ENCODE data around the gene GPATCH2L. TPM values are rescaled to one million over a fixed set of nuclear protein-coding genes. Genes with fewer than 3 reads are reported as not detected.

The GPATCH2L gene
- total RNA-seq, 3 donors from 2014 or later = 45.6 to 74.6 (median 61.6) TPM

DNA sequence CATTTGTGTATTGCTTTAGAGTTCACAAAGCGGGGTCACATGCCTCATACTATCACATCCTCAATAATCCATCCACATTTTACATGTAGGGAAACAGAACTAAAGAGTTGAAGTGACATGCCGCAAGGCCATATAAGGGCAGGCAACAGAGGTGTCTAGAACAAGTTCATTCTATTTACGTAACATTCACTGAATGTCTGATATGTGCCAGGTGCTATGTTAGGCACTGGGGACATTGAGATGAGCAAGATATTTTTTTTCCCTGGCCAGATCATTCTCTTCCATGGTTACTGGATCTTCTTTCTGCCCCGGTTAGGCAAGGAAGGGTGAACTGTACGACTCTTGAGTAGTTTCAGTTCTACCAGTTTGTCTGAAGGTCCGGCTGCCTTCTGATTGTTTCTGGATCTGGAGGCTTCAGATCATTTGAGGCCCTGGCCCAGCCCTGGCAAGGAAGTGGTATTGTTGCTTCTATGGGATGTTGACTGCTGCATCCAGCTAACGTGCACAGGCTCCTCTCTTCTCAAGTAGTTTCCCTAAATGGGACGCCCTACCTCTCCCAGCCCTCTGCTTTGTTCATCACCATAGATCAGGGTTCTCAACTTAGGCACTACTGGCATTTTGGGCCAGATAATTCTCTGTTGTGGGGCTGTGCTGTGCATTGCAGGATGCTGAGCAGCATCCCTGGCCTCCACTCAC lies 12.1 kb downstream of the GPATCH2L start:
- H3K4me3 ChIP-seq = no peak overlapping the region
- H3K27ac ChIP-seq = no peak overlapping the region
- H3K36me3 ChIP-seq = peaks cover 16% of the 10 kb centered on the region
- DNase-seq (ENCODE audit: low spot score in 2 of 2) = no peak
- TF ChIP-seq, protein P1, sequence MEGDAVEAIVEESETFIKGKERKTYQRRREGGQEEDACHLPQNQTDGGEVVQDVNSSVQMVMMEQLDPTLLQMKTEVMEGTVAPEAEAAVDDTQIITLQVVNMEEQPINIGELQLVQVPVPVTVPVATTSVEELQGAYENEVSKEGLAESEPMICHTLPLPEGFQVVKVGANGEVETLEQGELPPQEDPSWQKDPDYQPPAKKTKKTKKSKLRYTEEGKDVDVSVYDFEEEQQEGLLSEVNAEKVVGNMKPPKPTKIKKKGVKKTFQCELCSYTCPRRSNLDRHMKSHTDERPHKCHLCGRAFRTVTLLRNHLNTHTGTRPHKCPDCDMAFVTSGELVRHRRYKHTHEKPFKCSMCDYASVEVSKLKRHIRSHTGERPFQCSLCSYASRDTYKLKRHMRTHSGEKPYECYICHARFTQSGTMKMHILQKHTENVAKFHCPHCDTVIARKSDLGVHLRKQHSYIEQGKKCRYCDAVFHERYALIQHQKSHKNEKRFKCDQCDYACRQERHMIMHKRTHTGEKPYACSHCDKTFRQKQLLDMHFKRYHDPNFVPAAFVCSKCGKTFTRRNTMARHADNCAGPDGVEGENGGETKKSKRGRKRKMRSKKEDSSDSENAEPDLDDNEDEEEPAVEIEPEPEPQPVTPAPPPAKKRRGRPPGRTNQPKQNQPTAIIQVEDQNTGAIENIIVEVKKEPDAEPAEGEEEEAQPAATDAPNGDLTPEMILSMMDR (IDR thresholded peaks at IDR 0.05) = no peak
- intact Hi-C loops (cut with DNase I; ENCODE audit: low total_unique reads) = no loop called here
- H3K4me1 ChIP-seq = no peaks in the 10 kb centered on the region
- no peaks in the 10 kb centered on the region for H3K9me3 ChIP-seq
- H3K27me3 ChIP-seq = no peaks in the 10 kb centered on the region

DNA sequence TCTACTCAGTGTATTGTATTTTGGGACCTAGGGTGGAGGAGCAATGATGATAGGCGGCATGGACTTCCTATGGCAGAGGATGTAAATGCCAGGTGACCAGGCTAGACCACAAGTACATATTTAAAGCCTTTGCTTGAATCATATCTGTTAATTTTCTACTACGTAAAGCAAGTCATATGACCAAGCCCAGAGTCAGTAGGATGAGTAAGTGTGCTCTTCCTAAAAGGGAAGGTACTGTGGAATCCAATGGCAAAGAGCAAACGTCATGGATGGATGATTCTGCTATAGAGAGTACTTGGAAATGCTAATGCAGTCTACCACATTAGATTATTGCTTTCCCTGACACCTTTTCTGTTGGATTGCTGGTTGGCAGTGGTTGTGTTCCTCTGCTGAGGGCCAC lies 16.8 kb downstream of the GPATCH2L start:
- Histone ChIP-seq H3K27ac (no peak overlapping the region), H3K9me3 (no peaks in the 10 kb centered on the region), H3K27me3 (no peaks in the 10 kb centered on the region), H3K4me3 (no peak overlapping the region), H3K36me3 (peaks cover 9% of the 10 kb centered on the region), H3K4me1 (no peaks in the 10 kb centered on the region)
- no peak for DNase-seq (ENCODE audit: low spot score in 2 of 2)
- no peak for TF ChIP-seq POLR2A (IDR thresholded peaks at IDR 0.05)
- no peak for TF ChIP-seq POLR2AphosphoS5 (IDR thresholded peaks at IDR 0.05)
- TF ChIP-seq, protein P1 (IDR thresholded peaks at IDR 0.05) = no peak
- intact Hi-C loops (cut with DNase I; ENCODE audit: low total_unique reads) = no loop called here

DNA sequence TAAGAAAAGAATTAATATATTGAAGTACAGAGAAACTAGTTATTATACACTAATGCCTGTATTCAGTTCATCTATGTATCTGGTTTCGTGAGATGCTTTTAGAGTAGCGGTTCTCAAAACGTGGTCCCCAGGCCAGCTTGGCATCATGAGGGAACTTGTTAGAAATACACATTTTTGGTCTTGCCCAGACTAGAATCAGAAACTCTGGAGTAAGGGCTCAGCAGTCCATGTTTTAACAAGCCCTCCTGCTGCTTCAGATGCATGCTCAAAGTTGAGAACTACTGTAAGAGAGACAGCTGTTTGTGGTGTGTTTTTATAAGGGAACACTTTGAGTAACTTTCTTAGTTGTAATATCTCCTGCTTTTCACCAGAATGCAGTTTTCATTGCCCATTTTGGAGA lies 18.1 kb downstream of the GPATCH2L start:
- no peak overlapping the region for H3K4me3 ChIP-seq
- no peaks in the 10 kb centered on the region for H3K9me3 ChIP-seq
- DNase-seq (ENCODE audit: low spot score in 2 of 2) = no peak
- H3K27me3 ChIP-seq = no peaks in the 10 kb centered on the region
- TF ChIP-seq POLR2A (IDR thresholded peaks at IDR 0.05) (no peak), POLR2AphosphoS5 (IDR thresholded peaks at IDR 0.05) (no peak)
- TF ChIP-seq, protein P1 (IDR thresholded peaks at IDR 0.05) = no peak
- H3K4me1 ChIP-seq = no peaks in the 10 kb centered on the region
- no peak overlapping the region for H3K27ac ChIP-seq
- peaks cover 9% of the 10 kb centered on the region for H3K36me3 ChIP-seq
- intact Hi-C loops (cut with DNase I; ENCODE audit: low total_unique reads) = no loop called here

DNA sequence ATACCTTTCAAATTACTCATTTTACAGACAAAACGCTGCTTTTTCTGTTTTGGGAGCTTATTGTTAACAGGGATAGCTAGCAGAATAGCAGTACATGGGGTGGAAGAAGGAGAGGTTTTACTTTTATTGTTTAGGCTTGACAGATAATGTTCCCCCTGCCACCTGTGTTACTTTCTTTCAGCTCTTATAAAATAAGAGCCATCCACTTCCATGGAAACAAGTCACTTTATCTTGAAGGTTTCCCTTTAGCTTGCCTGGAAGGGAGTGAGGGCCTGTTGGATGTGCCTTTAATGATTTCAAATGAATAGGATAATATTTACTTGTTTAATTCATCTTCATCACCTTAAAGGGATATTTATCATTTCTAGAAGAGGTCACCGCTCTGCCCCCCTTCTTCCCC lies 23.3 kb downstream of the GPATCH2L start:
- Histone ChIP-seq H3K4me3 (no peak overlapping the region), H3K4me1 (no peaks in the 10 kb centered on the region), H3K27me3 (no peaks in the 10 kb centered on the region), H3K36me3 (no peaks in the 10 kb centered on the region), H3K27ac (no peak overlapping the region), H3K9me3 (no peaks in the 10 kb centered on the region)
- TF ChIP-seq POLR2A (IDR thresholded peaks at IDR 0.05) (no peak), POLR2AphosphoS5 (IDR thresholded peaks at IDR 0.05) (no peak)
- TF ChIP-seq, protein P1 (IDR thresholded peaks at IDR 0.05) = no peak
- DNase-seq (ENCODE audit: low spot score in 2 of 2) = no peak
- intact Hi-C loops (cut with DNase I; ENCODE audit: low total_unique reads) = no loop called here

DNA sequence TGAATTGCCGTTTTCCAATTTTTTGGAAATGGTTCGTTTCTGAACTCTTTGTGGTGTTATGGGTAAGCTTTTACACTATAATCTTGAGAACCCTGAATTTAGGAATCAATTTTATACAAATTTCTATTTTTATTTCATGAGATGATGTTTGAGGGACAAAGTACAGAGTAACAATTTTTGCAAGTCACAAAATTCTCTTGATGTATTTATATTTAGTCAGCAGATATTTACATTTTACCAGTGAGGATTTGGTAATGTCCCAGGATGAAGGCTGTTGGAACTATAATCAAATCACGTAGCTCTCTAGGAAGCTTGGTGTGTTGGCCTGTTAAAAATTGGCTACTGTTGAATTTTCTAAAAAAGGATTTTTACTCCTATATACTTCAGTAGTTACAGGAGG lies 24.2 kb downstream of the GPATCH2L start:
- H3K27ac ChIP-seq = no peak overlapping the region
- H3K36me3 ChIP-seq = no peaks in the 10 kb centered on the region

More for the DNA sequence above, 24.2 kb downstream of the GPATCH2L start:
- no peak overlapping the region for H3K4me3 ChIP-seq
- H3K4me1 ChIP-seq = no peaks in the 10 kb centered on the region
- H3K27me3 ChIP-seq = no peaks in the 10 kb centered on the region
- TF ChIP-seq, protein P1 (IDR thresholded peaks at IDR 0.05) = no peak
- no peak for TF ChIP-seq POLR2AphosphoS5 (IDR thresholded peaks at IDR 0.05)
- TF ChIP-seq POLR2A (IDR thresholded peaks at IDR 0.05) = no peak
- H3K9me3 ChIP-seq = no peaks in the 10 kb centered on the region
- intact Hi-C loops (cut with DNase I; ENCODE audit: low total_unique reads) = no loop called here
- no peak for DNase-seq (ENCODE audit: low spot score in 2 of 2)
